Activated T-cell treated with anti-CD3 and anti-CD28 coated beads for 48 hours (primary cell): Measurements from ENCODE around the gene TMEM132C.

Source experiments
- DNase-seq: peaks from one replicate; pipeline ENCODE4 v3.0.0-alpha.2; 2020; ENCODE audit warnings: low read depth

TMEM132C gene

DNA sequence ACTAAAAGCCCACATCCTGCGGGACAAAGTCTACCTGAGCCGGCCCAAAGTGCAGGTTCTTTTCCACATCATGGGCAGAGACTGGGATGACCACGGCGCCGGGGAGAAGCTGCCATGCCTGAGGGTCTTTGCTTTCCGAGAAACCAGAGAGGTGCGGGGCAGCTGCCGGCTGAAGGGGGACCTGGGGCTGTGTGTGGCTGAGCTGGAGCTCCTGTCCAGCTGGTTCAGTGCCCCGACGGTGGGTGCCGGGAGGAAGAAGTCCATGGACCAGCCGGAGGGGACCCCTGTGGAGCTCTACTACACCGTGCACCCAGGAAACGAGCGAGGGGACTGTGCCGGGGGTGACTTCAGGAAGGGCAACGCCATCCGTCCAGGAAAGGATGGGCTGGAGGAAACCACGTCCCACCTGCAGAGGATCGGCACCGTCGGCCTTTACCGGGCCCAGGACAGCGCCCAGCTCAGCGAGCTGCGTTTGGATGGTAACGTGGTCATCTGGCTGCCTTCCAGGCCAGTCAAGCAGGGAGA is 148.1 kb downstream of the TMEM132C start:
- no peak for DNase-seq

GRCh38 chr12:128418944-128419343 is 152.0 kb downstream of the TMEM132C start:
- DNase-seq = no peak

- DNase-seq = no peak
Observed at GRCh38 chr12:128420163-128420562, 153.2 kb downstream of the TMEM132C start.

GRCh38 chr12:128421375-128421774 is 154.4 kb downstream of the TMEM132C start:
- no peak for DNase-seq

DNA sequence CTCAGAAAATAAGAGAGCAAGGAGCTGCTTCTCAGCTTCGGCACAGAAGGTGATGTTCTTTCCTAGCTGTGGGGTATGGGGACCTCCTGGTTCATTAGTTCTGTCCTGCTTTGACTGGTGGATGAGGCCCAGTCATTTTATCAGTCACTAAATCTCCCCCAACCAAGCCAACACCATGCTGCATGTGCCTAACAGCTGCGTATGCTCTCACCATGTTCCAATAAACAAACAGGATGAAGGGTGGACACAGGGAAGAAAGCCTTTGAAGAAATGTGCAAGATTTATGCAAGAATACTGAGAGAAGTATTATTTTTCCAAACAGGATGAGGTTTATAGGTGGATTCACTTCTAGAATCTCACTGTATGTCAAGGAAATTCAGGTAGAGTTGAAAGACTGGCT is 156.2 kb downstream of the TMEM132C start:
- no peak for DNase-seq

- DNase-seq = no peak
Observed at GRCh38 chr12:128424931-128425431, 158.0 kb downstream of the TMEM132C start.

DNA sequence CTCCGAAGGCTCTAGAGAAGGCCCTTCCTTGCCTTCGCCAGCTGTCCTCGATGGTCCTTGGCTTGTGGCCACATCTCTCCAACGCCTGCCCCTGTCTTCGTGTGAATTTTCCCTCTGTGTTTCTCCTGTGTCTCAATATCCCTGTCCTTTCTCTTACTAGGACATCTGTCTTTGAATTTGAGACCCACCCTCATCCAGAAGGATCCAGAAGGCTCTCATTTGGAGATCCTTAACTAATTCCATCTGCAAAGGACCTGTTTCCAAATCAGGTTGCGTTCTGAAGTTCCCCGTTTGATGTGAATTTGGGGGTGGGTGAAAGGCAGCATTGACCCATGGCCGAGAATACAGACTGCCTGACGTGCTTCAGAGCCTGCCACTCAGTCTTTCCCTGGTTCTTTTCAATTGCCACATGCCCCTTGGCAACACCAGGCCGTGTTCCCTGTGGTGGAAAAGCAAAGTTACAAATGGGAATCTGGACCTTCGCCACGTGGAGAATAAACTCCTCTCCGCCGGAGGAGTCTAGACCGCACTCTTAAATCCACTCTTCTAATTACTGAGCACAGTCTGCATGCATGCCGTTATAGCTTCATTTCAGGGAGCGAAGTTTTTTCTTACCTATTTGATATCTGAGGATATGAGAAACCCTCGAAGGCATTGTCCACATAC is 158.8 kb downstream of the TMEM132C start:
- DNase-seq = no peak

DNA sequence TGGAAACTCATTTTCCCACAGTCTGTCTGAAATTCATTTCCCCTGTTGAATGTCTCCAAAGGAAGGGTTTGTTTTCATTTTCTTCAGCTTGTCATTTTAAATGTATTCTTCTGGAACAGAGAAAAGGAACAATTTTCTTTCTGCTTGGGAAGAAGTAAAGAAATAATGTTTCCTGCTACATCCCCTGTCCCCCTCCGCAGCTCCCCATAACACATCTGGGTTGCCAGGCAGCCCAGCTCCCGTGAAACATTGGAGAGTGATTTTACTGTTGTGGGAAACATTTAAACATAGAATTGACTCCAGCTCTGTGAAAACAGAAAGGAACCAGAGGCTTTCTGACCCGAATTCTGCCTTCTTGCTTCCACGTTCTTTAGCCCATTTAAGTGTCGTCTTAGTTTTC is 159.5 kb downstream of the TMEM132C start:
- no peak for DNase-seq

GRCh38 chr12:128439796-128440195 is 172.8 kb downstream of the TMEM132C start:
- DNase-seq = no peak

GRCh38 chr12:128442096-128442495 is 175.1 kb downstream of the TMEM132C start:
- DNase-seq = no peak

DNA sequence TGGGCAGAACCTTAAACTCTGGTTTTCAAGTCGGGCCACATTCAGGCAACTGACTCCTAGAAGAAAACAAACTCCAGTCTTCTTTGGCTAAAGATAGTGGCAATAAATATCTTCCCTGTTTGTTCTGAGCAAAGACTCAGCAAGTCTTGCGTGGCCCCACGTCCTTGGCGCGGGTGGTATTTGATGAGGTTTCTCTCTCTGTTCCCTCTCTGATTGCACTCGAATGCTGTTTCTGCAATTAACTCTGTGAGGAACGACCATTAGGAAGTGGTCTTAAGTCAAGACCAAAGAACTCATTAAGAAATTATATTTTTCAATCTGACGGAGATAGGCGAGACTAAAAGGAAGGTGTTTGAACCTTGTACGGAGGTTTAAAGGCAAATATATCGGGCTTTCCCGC is 177.6 kb downstream of the TMEM132C start:
- no peak for DNase-seq

GRCh38 chr12:128445415-128446127 is 178.6 kb downstream of the TMEM132C start:
- no peak for DNase-seq

- no peak for DNase-seq
Observed at GRCh38 chr12:128449146-128449894, 182.3 kb downstream of the TMEM132C start.

DNA sequence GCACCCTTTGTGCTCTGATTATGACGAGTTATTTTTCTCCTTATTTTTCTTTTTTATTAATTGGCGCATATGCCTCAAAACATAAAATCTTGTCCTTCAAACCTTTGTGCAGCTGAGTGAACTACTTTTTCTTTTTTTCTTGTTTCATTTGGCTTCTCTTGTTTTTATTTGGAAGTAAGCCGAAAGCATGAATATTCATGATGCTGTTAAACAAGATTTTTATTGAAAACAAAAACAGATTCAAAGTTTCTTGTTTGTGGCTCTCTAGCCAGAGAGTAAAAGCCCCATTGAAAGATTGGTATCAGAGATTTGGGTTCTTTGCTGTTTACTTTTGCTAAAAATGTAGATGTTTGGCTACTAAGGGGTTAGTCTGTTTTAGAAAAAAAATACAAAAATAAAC is 183.8 kb downstream of the TMEM132C start:
- no peak for DNase-seq

DNA sequence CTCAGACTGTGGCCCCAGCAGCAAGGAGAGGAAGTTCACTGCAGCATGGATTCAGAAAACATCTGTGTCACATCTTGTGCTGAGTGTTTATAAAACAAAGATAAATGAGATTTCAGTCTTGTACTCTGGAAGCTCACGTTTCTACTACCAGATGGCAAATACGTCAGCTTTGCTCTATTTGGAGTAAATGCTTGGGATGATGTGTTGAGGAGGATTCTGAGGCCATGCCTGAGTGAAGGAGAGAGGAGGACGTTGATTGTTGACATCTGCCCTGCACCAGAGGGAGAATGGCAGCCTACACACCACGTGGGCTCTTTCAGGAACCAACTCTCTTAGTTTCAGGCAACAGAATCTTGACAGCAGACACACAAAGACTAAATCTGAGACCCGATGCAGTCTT is 188.9 kb downstream of the TMEM132C start:
- DNase-seq = no peak

GRCh38 chr12:128456922-128457321 is 190.0 kb downstream of the TMEM132C start:
- no peak for DNase-seq

DNA sequence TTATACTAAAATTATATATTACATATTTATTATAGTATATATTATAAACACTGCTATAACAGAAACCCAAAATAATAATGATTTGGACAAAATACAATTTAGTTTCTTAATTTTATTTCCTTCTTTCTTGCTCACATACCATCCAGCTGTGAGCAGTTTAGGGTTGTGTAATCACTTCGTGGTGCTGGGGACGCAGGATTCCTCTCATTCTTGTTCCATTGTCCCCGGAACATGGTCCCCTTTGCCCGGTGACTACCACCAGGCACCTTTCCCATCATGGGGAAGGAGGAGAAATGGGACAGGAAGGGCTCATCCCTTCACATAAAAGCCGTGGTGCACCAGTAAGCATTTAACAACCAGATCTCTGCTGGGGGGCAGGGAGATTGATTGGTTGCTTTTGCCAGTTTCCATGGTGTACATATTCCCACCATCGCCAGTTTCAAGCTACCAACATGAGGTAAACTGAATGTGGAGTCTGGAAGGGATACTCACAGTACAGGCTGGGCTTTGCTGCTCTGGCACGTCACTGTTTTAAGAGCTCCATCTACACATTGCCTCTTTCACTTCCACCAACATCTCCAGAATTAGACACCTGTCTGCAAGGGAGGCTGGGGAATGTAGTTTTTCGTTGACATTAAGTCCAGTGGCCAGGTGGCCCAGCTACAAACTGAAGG is 191.5 kb downstream of the TMEM132C start:
- no peak for DNase-seq

DNA sequence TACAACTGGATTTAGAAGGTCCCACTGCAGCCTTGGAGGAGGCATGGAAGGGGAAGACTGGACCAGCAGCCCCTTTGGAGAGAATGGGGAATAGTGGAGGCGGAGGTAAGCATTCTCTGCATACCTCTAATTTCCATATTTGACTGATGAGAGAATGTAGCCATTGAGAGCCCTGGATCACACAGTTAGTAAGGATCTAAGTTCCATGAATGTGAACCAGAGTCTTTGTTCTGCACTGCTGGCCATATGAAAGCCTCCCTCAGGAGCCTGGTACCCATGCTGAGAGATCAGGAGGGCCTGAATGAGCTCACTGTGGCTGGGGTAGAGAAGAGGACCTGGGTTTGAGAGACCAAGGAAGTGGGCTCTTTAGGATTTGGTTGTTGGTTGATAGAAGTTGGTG is 192.1 kb downstream of the TMEM132C start:
- no peak for DNase-seq

DNA sequence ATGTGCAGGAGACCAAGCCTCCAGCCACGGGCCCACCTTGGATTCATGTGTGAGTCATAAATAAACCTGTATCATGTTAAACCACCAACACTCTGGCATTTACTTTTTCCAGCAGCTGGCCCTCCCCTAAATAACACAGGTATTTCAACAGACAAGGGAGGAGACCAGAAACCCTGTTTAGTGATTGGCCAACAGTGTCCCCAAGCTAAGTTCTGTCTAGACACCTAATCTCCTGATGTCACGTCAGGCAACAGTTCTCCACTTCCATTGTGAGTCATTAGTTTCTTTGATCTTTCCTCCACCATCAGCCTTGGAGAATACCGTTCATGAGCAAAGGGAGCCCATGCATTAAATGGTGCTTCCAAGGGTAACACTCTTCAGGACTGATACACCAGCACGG is 196.9 kb downstream of the TMEM132C start:
- no peak for DNase-seq

- DNase-seq = no peak
Observed at GRCh38 chr12:128467882-128468281, 200.9 kb downstream of the TMEM132C start.

- DNase-seq = no peak
Observed at GRCh38 chr12:128468926-128469325, 202.0 kb downstream of the TMEM132C start.

- DNase-seq = no peak
Observed at GRCh38 chr12:128471491-128471890, 204.5 kb downstream of the TMEM132C start.
